Progenitor cell of endocrine pancreas (in vitro differentiated cells): ENCODE measurements around the gene SCN8A. TPM values are rescaled to one million over a fixed set of nuclear protein-coding genes. Genes with fewer than 3 reads are reported as not detected.

Source experiments
- DNase-seq: peaks from one replicate; pipeline ENCODE4 v3.0.0; 2021; ENCODE audit warnings: low spot score; ENCODE audit not compliant: unreplicated experiment
- H3K27ac Mint-ChIP-seq: 2 replicates; pipeline ENCODE4 v1.8.0; 2021; ENCODE audit warnings: mild to moderate bottlenecking, moderate library complexity, mixed read lengths
- H3K27me3 Mint-ChIP-seq: 2 replicates; pipeline ENCODE4 v1.8.0; 2021; ENCODE audit warnings: mixed read lengths
- H3K36me3 Mint-ChIP-seq: 2 replicates; pipeline ENCODE4 v1.8.0; 2022; ENCODE audit warnings: mixed read lengths; ENCODE audit not compliant: insufficient read depth
- H3K4me1 Mint-ChIP-seq: 2 replicates; pipeline ENCODE4 v1.8.0; 2021; ENCODE audit warnings: low read depth, mixed read lengths
- H3K4me3 Mint-ChIP-seq: 2 replicates; pipeline ENCODE4 v1.8.0; 2021; ENCODE audit warnings: low read depth, mild to moderate bottlenecking, moderate library complexity, mixed read lengths
- H3K9me3 Mint-ChIP-seq: 2 replicates; pipeline ENCODE4 v1.8.0; 2021; ENCODE audit warnings: low read depth, mixed read lengths
- total RNA-seq: library from RNA; stranded (reverse); gene quantifications from 2 replicates; pipeline ENCODE4 v1.2.1, GENCODE V29; 2021
- TF ChIP-seq, protein P1 (sequence below): fragments of 200-600 bp; sonication (generic); IDR thresholded peaks from one replicate; pipeline ENCODE4 v1.5.0; 2021; ENCODE audit warnings: antibody characterized with exemption, mild to moderate bottlenecking; ENCODE audit not compliant: unreplicated experiment

SCN8A gene
- total RNA-seq, 1 donor from 2014 or later = 9.8 TPM

DNA sequence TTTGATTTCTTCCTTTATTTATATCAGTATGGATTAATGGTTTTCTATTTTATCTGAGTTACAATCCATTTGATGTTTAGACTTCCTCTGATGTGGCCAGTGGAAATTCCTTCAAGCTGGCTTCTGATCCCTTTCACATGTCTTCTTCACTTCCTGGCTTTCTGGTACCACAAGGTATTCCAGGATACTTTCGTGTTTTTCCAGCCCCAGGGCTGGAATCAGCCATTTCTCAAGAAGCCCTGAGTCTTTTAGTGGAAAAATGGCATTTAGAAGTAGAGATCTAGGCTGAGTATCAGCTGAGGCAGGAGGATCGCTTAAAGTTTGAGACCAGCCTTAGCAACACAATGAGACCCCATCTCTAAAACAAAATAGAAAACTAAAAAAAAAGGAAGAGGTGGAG lies 164.2 kb downstream of the SCN8A start:
- Mint-ChIP-seq H3K27me3 (no peaks in the 10 kb centered on the region), H3K27ac (no peak overlapping the region), H3K36me3 (peaks cover 3% of the 10 kb centered on the region), H3K4me1 (no peaks in the 10 kb centered on the region), H3K4me3 (no peak overlapping the region), H3K9me3 (no peaks in the 10 kb centered on the region)
- TF ChIP-seq, protein P1, sequence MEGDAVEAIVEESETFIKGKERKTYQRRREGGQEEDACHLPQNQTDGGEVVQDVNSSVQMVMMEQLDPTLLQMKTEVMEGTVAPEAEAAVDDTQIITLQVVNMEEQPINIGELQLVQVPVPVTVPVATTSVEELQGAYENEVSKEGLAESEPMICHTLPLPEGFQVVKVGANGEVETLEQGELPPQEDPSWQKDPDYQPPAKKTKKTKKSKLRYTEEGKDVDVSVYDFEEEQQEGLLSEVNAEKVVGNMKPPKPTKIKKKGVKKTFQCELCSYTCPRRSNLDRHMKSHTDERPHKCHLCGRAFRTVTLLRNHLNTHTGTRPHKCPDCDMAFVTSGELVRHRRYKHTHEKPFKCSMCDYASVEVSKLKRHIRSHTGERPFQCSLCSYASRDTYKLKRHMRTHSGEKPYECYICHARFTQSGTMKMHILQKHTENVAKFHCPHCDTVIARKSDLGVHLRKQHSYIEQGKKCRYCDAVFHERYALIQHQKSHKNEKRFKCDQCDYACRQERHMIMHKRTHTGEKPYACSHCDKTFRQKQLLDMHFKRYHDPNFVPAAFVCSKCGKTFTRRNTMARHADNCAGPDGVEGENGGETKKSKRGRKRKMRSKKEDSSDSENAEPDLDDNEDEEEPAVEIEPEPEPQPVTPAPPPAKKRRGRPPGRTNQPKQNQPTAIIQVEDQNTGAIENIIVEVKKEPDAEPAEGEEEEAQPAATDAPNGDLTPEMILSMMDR = no peak
- no peak for DNase-seq

DNA sequence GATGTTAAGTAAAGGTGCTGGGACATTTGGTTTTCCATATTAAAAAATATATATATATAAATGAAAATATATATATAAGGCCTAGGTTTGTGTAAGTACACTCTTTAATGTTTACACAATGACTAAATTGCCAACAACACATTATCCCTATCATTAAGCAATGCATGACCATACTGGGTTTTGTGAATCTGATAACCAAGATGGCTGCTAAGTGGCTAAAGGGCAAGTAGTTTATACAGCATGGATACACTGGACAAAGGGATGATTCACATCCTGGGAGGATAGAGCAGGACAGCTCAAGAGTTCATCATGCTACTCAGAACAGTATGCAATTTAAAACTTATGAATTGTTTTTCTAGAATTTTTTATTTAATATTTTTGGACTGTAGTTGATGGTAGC lies 168.1 kb downstream of the SCN8A start:
- no peak for DNase-seq
- Mint-ChIP-seq H3K9me3 (no peaks in the 10 kb centered on the region), H3K27ac (no peak overlapping the region), H3K4me3 (no peak overlapping the region), H3K27me3 (no peaks in the 10 kb centered on the region), H3K36me3 (peaks cover 1% of the 10 kb centered on the region), H3K4me1 (no peaks in the 10 kb centered on the region)
- TF ChIP-seq, protein P1 = no peak

DNA sequence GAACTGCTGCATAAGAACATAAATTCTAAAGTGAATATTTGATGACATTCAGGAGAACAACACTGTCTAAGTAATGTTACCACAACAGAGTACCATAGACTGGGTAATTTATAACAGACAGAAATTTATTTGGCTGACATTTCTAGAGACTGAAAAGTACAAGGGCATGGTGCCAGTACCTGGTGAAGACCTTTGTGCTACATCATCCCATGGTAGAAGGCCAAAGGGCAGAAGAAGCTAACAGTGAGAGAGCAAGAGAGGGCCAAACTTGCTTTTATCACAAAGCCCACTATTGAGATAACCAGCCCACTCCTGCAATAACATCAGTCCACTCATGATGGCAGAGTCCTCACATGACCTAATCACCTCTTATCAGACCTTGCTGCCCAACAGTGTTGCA lies 168.7 kb downstream of the SCN8A start:
- Mint-ChIP-seq H3K4me1 (no peaks in the 10 kb centered on the region), H3K4me3 (no peak overlapping the region), H3K36me3 (peaks cover 1% of the 10 kb centered on the region), H3K27ac (no peak overlapping the region), H3K27me3 (no peaks in the 10 kb centered on the region), H3K9me3 (no peaks in the 10 kb centered on the region)
- DNase-seq = no peak
- TF ChIP-seq, protein P1 = no peak

DNA sequence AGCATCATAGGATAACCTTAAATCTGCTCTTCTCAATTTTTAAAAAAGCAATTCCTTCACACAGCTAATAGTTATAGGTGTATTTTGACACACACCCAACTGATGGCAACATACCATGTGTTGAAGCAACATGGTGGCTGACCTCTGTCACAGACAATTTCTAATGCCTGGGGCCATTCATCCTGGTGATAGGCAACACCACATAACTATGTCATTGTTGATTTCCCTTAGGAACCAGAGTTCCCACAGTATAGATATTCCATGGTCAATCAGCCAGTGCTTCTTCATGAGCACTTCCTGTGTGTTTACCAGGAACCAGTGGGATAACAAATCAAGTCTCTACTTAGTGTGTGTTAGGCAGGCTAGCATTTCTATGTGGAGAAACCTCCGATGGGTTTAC lies 169.2 kb downstream of the SCN8A start:
- Mint-ChIP-seq H3K27me3 (no peaks in the 10 kb centered on the region), H3K27ac (no peak overlapping the region), H3K4me3 (no peak overlapping the region), H3K9me3 (no peaks in the 10 kb centered on the region), H3K36me3 (peaks cover 1% of the 10 kb centered on the region), H3K4me1 (no peaks in the 10 kb centered on the region)
- DNase-seq = no peak
- TF ChIP-seq, protein P1 = no peak

DNA sequence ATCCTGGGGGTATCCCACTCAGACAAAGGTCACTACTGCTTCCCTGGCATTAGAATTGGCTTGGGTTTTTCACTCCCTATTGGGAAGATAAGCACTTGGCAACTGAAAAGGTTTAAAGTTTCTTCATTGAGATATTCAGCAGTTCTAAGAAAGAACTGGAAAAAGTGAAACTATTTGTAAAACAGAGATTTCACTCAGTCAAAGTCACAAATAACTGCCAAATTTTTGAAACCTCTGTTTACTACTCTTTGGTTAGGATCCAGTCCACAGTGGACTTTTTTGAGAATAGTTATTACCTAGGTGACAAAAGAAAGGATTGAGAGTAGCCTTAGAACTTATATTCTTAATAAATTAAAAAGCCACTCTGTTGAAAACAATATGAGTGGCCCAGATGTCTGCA lies 172.7 kb downstream of the SCN8A start:
- H3K4me3 Mint-ChIP-seq = no peak overlapping the region
- H3K36me3 Mint-ChIP-seq = no peaks in the 10 kb centered on the region
- no peaks in the 10 kb centered on the region for H3K27me3 Mint-ChIP-seq
- no peaks in the 10 kb centered on the region for H3K4me1 Mint-ChIP-seq
- TF ChIP-seq, protein P1 = no peak
- no peaks in the 10 kb centered on the region for H3K9me3 Mint-ChIP-seq
- no peak overlapping the region for H3K27ac Mint-ChIP-seq
- DNase-seq = no peak
